Suppressor macrophage treated with lipopolysaccharide for 1 hour (primary cell): Measurements from ENCODE around the gene A4GNT.

Source experiments
- DNase-seq, 3 donors: peaks; one replicate each; pipeline ENCODE4 v3.0.0-alpha.2; 2020 to 2022

Gene A4GNT

DNA sequence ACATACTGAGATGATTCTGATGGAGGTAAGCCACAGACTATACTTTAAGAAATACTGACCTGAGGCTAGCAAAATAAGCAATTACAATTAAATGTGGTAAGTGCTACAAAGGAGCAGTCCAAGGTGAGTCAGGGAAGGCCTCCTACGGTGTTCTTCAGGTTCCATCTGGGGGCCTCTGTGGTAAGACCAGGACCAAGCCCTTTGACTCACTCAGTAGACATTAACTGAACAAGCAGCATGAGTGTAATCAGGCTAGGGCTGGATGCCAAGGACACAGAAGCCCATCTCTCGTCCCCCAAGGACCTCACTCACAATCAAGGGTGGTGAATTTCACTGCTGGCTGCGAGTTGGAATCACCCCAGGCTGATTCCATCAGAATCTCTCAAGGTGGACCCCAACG, 54.1 kb downstream of the A4GNT start:
- DNase-seq: no peak
